ENCODE results near the gene API5.

Gene API5

DNA sequence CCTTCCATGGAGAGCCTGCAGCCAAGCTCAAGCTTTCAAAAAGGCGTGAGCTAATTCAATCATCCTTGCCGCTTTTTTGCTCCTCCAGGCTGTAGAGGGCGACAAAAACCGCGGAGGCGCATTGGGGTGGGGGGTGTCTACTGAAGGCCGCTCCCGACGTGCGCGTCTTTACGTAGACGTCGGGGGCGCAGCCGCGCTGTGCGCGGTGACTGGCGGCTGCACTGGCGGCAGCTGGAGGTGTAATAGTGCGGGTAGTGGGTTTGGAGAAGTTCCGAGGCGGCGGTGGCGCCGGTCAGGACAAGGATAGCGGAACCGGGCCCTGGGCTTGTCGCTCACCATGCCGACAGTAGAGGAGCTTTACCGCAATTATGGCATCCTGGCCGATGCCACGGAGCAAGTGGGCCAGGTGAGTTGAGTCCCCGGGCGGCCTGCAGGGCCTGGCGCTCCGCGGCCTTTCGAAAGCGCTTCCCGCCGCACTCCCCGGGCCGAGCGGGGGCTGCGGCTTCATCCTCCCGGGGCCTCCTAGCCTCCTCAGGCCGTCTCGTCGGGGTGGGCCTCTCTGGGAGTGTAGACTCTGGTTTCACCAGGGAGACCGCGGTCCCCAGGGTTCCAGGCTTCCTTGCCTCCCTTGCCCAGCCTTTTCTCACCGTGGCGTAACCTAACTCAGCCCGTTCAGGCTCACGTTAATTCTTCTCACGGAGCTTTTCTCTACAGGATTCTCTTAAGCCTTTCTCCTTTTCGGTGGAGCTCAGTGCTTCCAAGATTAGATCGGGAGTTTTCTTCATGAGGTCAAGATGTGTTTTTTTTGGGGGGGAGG is at the start of gene API5:
Gene API5, plus strand, starts transcription at position 206 of the 817 bp plus-strand sequence. Its CDS starts 132 bp downstream, at position 338.
- Histone ChIP-seq H3K4me3 (peak within 1 kb of the TSS; percentile 82), H3K27ac (peak within 1 kb of the TSS; percentile 76 to 85)
- peak; percentile 94 for DNase-seq (ENCODE audit: low spot score)
- TF ChIP-seq, protein P1, sequence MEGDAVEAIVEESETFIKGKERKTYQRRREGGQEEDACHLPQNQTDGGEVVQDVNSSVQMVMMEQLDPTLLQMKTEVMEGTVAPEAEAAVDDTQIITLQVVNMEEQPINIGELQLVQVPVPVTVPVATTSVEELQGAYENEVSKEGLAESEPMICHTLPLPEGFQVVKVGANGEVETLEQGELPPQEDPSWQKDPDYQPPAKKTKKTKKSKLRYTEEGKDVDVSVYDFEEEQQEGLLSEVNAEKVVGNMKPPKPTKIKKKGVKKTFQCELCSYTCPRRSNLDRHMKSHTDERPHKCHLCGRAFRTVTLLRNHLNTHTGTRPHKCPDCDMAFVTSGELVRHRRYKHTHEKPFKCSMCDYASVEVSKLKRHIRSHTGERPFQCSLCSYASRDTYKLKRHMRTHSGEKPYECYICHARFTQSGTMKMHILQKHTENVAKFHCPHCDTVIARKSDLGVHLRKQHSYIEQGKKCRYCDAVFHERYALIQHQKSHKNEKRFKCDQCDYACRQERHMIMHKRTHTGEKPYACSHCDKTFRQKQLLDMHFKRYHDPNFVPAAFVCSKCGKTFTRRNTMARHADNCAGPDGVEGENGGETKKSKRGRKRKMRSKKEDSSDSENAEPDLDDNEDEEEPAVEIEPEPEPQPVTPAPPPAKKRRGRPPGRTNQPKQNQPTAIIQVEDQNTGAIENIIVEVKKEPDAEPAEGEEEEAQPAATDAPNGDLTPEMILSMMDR (IDR thresholded peaks at IDR 0.05): peak; percentile 68

DNA sequence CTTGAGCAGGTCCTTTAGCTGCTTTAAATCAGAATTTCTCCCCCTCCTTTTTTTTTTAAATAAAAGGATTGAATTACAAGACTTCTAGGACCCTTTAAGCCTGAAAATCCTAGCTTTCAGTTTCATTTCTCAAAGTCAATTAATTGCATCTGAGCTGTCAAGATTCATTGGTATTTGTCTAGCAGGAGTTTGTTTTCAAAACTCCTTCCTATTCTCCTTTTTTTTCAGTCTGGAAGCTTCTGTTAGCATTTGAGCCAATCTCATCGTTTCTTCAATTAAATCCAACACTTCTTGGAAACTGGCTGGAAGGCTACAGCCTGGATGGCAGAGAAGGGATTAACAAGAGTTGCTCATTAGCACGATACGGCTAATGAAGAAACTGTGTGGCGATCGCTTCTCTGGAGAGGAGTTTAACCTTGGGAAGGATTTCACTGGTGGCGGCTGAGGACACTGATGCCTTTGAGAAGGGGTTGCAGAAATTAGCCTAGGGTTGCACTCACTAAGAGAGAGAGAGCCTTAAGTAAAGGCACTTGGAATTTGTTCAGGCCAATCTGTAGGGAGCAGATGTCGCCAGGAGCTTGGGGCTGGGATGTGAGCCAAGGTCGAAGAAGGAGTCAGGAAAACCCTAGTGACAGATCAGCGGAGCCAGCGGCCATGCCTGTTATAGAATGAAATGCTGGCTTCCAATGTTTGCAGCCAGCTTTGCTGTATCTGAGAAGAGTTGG is 43.8 kb upstream of the API5 start:
- no peak for DNase-seq (ENCODE audit: low spot score)

GRCh38 chr11:43268786-43269185 is 43.0 kb upstream of the API5 start:
- peak overlapping the region; percentile 9 for H3K4me3 ChIP-seq
- TF ChIP-seq, protein P1 (IDR thresholded peaks at IDR 0.05): no peak
- DNase-seq (ENCODE audit: low spot score): no peak
- no peak overlapping the region for H3K27ac ChIP-seq

More for the DNA sequence above, 43.8 kb upstream of the API5 start:
- H3K4me3 ChIP-seq: peak overlapping the region; percentile 28
- TF ChIP-seq, protein P1 (IDR thresholded peaks at IDR 0.05): no peak
- no peak overlapping the region for H3K27ac ChIP-seq

DNA sequence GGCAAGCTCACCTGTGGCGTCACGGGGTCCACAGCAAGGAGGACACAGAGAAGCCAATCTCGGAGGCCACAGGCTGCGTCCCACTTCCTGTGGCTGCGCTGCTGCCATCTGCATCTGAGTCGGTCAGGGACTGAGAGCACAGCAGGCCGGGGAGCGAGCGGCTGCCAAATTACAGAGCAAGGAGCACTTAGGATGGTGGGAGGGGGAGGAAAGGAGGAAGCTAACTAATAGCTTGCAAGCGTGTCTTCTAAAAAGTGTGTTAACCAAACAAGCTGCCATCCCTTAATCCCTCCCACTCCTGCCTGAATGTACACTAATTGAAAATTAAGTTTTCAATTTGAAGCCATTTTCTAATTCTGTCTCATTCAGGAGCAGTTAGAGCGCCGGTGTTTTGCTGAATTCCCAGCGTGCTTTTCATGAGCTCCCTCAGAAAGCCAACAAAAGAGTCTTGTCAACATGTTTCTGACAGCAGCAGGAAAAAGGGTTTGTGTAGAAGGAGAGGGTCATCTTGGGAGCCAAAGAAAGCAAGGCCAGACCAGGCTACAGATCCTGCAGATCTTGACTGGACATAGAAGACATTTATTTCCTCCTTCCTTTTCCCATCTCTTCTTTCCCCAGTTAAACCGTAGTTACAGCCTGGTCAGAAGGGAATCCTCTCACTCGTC is 42.4 kb upstream of the API5 start:
- Histone ChIP-seq H3K4me3 (peak overlapping the region; percentile 9), H3K27ac (no peak overlapping the region)
- DNase-seq (ENCODE audit: low spot score): no peak
- TF ChIP-seq, protein P1 (IDR thresholded peaks at IDR 0.05): no peak

DNA sequence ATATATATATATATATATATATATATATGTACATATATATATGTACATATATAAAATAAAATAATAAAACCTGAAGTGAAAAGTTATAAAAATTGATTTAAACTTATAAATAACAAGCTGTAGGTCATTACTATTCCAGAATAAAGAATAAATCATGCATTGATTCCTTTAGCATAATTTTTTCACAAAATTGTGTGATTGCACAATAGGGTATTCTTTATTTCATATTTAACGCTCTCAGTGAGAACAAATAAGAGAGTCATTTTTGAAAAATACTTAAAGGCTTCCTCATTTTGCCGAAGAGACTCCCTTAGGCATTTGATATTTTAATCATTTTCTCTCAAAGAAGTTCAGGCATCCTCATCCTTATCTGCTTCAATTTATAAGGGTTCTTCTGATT is 41.3 kb upstream of the API5 start:
- no peak for DNase-seq (ENCODE audit: low spot score)
- no peak overlapping the region for H3K4me3 ChIP-seq
- TF ChIP-seq, protein P1 (IDR thresholded peaks at IDR 0.05): no peak
- H3K27ac ChIP-seq: no peak overlapping the region

- Histone ChIP-seq H3K4me3 (no peak overlapping the region), H3K27ac (no peak overlapping the region)
- TF ChIP-seq, protein P1 (IDR thresholded peaks at IDR 0.05): no peak
- DNase-seq (ENCODE audit: low spot score): no peak
These were observed 33.4 kb upstream of the API5 start for GRCh38 chr11:43278193-43278956.
